GM12892 (cell line): ENCODE data around the gene TCL1B.
A peak's percentile ranks its signal among the peaks of the same experiment; 100 is the strongest.

Experiments
- DNase-seq: peaks from one replicate; pipeline ENCODE4 v3.0.0; 2011; ENCODE audit not compliant: insufficient read length
- FAIRE-seq: peaks from 2 replicates; lab custom pipeline; 2011; peaks lifted over from hg19 to GRCh38; lab: Jason Lieb, UNC
- POLR2A ChIP-seq: IDR thresholded peaks from 2 replicates; pipeline ENCODE4 v1.6.1; 2011; ENCODE audit warnings: low read depth, low read length, control low read depth
- POLR2AphosphoS5 ChIP-seq: IDR thresholded peaks from 2 replicates; pipeline ENCODE4 v1.6.1; 2011; ENCODE audit warnings: low read depth, low read length, control low read depth
- TAF1 ChIP-seq: IDR thresholded peaks from 2 replicates; pipeline ENCODE4 v1.6.1; 2011; ENCODE audit warnings: low read depth, mild to moderate bottlenecking, control low read depth, low read length, borderline replicate concordance

TCL1B gene

DNA sequence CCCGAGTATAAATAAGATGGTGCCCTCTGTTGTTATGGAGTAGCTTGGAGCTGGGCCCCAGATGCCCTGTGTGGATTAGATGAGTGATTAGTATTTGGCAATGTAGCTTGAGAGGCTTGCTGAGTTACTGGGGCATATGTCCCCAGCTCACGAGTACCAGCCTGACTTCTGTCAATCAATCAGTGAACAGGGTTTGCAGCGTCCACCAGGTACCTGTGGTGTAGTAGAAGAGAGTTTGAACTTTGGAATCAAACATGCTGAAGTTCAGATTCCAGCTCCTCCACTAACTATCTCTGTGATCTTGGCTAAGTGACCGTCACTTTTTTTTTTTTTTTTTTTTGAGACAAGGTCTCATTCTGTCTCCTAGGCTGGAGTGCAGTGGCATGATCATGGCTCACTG is 11.6 kb upstream of the TCL1B start:
- TF ChIP-seq POLR2A (no peak), POLR2AphosphoS5 (no peak), TAF1 (no peak)
- FAIRE-seq (no peak), DNase-seq (no peak)

DNA sequence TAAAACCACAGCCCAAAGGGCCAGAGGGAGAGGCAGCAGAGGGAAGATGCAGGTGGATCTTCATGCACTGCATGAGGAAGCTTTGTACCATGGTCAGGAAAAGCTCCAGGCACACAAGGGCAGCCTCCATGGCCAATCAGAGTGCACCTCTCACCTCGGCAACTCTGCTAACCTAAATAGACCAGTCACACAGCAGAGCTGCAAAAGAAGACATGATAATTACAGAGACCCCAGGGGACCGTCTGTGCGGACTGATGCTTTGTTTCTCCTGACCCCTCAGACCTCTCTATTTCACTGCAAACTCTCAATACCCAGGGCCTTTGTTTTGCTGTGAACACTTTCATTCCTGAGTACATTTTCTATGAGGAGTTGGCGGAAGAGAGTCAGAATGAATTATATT is 10.7 kb upstream of the TCL1B start:
- TF ChIP-seq TAF1 (no peak), POLR2A (no peak), POLR2AphosphoS5 (no peak)
- no peak for FAIRE-seq
- DNase-seq: no peak

DNA sequence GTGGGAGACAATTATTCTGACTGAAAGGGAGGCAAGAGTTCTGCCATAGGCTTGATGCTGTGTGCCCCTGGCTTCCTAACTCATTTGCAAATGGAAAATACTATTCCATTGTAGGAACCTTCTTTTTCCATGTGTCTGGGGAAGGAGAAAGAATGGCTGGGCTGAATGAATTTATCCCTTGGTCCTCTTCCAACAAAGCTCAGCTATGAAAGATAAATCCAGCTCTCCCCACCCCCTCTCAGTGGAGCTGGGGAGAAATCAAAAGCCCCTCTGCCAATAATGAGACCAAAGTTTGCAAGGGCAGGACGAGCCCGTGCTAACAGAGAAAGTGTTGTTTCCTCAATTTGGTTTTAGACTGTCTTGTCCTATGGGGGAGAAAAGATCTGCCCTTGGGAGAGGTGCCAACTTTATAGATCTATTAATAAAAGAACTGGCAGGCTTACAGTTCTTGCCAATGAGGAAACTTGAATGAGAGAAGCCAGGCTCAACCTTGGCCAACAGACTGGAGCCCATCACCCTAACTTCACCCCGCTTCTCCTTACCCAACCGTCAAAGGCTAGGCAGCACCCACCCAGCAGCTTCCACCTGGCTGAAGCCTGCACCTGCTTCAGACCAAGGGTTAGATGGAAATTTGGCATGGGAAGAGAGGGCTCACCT is 8.9 kb upstream of the TCL1B start:
- no peak for FAIRE-seq
- no peak for DNase-seq
- TF ChIP-seq POLR2A (no peak), POLR2AphosphoS5 (no peak), TAF1 (no peak)

DNA sequence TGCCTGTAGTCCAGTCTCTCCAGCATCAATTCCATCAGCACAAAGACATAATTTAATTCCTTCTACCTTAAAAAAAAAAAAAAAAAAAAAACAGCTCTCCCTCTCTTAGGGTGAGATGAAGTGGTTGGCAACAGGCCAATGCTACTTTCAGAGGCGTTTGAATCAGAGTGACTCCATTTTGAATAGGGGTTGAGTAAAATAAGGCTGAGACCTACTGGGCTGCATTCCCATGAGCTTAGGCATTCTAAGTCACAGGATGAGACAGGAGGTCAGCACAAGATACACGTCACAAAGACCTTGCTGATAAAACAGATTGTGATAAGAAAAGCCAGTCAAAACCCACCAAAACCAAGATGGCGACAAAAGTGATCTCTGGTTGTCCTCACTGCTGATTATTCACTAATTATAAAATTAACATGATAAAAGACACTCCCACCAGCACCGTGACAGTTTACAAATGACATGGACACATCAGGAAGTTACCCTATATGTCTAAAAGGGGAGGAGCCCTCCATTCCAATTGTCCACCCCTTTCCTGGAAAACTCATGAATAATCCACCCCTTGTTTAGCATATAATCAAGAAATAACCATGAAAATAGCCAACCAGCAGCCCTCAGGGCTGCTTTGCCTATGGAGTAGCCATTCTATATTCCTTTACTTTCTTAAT is 6.9 kb upstream of the TCL1B start:
- DNase-seq: no peak
- FAIRE-seq: peak; percentile 21
- TF ChIP-seq TAF1: no peak
- TF ChIP-seq POLR2A: no peak
- no peak for TF ChIP-seq POLR2AphosphoS5

DNA sequence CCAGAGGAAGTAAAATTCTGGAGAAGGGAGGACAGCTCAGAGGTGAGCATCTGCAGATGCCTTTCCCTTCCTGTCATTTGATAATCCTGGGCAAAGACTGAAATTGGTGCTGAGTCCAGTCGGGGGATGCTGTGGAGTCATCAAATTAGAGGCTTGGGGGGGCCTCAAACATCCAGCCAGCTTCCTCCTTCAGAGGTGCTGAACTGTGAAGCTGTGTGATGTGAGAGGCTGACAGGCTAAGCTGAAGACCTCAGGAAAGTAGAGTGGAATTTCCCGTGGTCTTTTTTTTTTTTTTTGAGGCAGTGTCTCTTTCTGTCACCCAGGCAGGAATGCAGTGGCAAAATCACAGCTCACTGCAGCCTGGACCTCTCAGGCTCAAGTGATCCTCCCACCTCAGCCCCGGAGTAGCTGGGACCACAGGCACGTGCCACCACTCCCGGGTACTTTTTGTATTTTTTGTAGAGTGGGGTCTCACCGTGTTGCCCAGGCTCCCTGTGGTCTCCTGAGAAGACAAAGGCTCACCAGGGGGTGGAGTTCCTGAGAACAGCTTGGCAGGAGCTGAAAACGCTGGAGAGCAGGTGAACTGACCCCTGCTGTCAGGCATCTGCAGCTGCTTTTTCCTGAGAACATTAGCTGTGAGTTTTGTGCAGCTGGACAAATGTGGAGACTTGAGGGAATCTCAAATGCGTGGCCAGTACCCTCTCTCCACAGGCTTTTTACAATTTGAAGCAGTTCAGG is 6.1 kb upstream of the TCL1B start:
- FAIRE-seq: peak; percentile 42
- no peak for TF ChIP-seq POLR2A
- TF ChIP-seq TAF1: no peak
- no peak for TF ChIP-seq POLR2AphosphoS5
- no peak for DNase-seq

DNA sequence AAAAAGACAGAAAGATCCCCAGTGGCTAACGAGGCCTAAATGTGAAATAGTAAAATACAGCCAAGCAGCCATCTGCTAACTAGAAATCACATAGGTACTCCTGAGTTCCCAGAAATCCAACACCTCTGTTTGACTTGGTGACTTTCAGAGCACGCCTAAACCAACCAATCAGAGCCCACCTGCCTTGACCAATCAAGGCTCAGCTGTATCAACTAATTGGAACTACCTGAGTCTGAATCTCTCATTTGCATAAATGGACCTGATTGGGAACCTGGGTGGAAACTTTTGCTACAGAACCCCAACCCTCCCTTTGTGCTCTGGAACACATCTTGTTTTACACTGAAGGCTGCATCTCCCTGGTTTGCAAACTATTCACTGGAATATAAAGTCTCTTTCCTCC is 5.1 kb upstream of the TCL1B start:
- FAIRE-seq (no peak), DNase-seq (no peak)
- no peak for TF ChIP-seq POLR2A
- no peak for TF ChIP-seq POLR2AphosphoS5
- no peak for TF ChIP-seq TAF1

DNA sequence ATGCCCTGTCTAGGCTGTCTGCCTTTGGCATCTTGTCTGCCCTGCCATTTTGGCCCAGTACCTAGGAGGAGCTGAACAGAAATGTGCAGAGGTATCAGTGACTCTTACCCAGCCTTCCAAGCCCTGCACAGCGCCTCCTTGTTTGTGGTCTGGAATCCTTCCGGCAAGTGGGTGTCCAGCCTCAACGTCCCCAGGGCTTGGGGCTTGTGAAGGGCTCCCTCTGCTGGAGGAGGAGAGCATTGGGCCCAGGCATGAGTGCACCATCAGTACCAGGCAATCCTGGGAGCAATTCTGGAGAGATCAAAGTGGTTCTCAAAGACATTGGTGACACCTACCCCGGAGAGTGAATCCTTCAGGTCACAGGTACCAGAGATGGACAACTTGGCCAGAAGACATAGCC is 2.4 kb upstream of the TCL1B start:
- FAIRE-seq: no peak
- no peak for TF ChIP-seq POLR2A
- TF ChIP-seq POLR2AphosphoS5: no peak
- TF ChIP-seq TAF1: no peak
- DNase-seq: peak; percentile 58

DNA sequence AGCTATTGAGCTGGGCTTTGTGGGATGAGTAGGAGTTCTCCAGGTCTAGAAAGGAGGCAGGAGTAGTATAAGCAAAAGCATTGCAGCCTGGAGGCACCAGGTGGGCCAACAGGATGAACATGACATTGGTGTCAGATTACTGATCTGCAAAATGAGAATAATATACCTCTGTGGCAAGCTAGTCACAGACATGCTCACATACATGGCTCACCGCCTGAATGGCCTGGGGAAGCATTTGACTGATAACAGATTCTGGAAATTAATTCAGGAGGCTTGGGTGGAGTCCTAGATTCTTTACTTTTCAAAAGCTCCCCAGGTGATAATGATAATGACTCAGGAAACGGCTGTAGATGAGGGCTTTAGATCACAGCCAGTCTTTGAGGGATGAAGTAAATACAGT is 709 bp downstream of the TCL1B start:
- FAIRE-seq (no peak), DNase-seq (no peak)
- TF ChIP-seq POLR2A: no peak
- TF ChIP-seq POLR2AphosphoS5: no peak

DNA sequence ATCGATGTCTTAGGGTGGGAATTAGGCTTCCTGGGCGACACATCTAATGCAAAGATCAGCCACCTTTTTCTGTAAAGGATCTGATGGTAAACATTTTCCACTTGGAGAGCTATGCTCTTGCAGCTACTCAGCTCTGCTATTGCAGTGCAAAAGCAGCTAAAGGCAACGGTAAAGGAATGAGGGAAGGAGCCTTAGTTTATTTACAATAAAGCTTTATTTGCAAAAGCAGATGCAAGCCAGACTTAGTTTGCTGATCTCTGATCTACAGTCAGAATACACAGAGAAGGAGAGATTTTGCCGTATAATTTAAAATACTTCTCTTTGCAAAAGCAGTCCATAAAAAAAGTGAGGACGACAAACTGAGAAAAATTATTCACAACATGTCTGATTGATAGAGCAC is 3.2 kb downstream of the TCL1B start:
- no peak for FAIRE-seq
- TF ChIP-seq POLR2A (no peak), POLR2AphosphoS5 (no peak), TAF1 (no peak)

DNA sequence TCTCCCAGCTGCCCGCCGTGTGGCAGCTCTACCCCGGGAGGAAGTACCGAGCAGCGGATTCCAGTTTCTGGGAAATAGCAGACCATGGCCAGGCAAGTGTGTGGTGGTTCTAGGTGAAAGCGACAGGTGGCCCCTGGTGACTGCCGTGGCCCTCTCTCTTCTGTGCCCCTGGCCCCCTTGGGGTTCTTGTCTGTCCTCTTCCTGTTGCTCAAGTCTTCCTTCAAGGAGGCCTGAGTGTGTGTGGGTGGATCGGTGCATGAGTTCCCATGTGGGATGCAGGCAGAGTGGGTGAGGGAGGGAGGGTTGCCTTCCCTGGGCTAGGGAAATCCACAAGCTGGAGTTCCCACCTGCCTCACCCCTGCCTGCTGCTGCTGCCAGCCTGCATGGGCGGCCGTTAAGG is 4.6 kb downstream of the TCL1B start:
- no peak for TF ChIP-seq POLR2AphosphoS5
- TF ChIP-seq TAF1: no peak
- TF ChIP-seq POLR2A: no peak
- no peak for FAIRE-seq
- DNase-seq: no peak

More for the DNA sequence above, 3.2 kb downstream of the TCL1B start:
- DNase-seq: no peak

DNA sequence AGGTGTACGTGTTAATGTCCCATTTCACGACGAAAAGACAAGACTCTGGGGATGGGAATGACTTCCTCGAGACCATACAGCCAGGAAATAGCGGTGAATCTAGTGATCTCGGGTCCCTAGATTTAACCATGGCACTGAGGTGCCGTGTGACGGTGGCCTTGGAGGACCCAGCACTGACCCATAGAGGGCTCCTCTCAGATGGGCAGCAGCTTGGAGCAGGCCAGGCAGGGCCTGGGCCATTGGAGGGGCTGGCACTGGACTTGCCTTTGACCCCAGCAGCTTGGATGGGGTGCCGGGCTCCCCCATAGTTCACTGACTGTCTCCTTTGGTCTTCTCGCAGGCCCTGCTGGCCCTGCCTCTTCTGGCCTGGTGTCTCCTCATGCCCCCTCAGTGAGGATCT is 5.4 kb downstream of the TCL1B start:
- no peak for DNase-seq
- TF ChIP-seq POLR2A (no peak), POLR2AphosphoS5 (no peak), TAF1 (no peak)
- FAIRE-seq: no peak
